ENCODE data around the gene ZBTB25. TPM values are rescaled to one million over a fixed set of nuclear protein-coding genes. Genes with fewer than 3 reads are reported as not detected.
"Not testable (repeated sequence)": the region's sequence is repeated elsewhere in the genome, so short reads cannot be mapped to it uniquely, and the experiment has no call there.

The ZBTB25 gene
- total RNA-seq, 1 donor from 2014 or later, result 2.4 TPM

GRCh38 chr14:64522591-64523355 lies 19.1 kb upstream of the ZBTB25 start:
- TF ChIP-seq, protein P1, sequence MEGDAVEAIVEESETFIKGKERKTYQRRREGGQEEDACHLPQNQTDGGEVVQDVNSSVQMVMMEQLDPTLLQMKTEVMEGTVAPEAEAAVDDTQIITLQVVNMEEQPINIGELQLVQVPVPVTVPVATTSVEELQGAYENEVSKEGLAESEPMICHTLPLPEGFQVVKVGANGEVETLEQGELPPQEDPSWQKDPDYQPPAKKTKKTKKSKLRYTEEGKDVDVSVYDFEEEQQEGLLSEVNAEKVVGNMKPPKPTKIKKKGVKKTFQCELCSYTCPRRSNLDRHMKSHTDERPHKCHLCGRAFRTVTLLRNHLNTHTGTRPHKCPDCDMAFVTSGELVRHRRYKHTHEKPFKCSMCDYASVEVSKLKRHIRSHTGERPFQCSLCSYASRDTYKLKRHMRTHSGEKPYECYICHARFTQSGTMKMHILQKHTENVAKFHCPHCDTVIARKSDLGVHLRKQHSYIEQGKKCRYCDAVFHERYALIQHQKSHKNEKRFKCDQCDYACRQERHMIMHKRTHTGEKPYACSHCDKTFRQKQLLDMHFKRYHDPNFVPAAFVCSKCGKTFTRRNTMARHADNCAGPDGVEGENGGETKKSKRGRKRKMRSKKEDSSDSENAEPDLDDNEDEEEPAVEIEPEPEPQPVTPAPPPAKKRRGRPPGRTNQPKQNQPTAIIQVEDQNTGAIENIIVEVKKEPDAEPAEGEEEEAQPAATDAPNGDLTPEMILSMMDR (conservative IDR thresholded peaks at IDR 0.05; ENCODE audit: low read depth, low read length), result no peak
- no peak overlapping the region for H3K4me3 ChIP-seq (ENCODE audit: low read depth, low read length)
- DNase-seq (ENCODE audit: low read depth), result no peak

- no peak overlapping the region for H3K4me3 ChIP-seq (ENCODE audit: low read depth, low read length)
- no peak for DNase-seq (ENCODE audit: low read depth)
- TF ChIP-seq, protein P1 (conservative IDR thresholded peaks at IDR 0.05; ENCODE audit: low read depth, low read length), result no peak
Measured at GRCh38 chr14:64520699-64521098, 17.1 kb upstream of the ZBTB25 start.

DNA sequence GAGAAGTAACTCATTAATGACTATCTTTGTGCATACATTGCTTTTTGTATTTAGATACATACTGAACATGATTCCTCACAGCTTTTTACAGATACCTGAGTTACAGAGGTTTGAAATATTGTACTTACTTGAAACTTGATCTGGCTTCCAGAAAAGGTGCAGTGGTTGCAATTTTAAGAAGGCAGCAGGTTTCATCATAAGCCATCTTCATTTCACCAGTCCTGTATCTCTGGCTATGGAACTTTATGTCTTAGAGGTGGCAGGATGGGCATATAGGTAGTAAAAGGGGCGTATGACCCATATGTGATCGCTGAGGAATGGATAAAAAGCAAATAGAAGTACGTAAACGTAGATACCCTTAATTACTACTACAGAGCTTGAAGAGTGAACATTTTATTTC lies 14.6 kb upstream of the ZBTB25 start:
- no peak for DNase-seq (ENCODE audit: low read depth)
- TF ChIP-seq, protein P1 (conservative IDR thresholded peaks at IDR 0.05; ENCODE audit: low read depth, low read length), result no peak

GRCh38 chr14:64517667-64518066 lies 14.0 kb upstream of the ZBTB25 start:
- not testable (repeated sequence) for DNase-seq (ENCODE audit: low read depth)

More for the DNA sequence above, 14.6 kb upstream of the ZBTB25 start:
- no peak overlapping the region for H3K4me3 ChIP-seq (ENCODE audit: low read depth, low read length)

GRCh38 chr14:64516969-64517368 lies 13.3 kb upstream of the ZBTB25 start:
- H3K4me3 ChIP-seq (ENCODE audit: low read depth, low read length), result no peak overlapping the region
- TF ChIP-seq, protein P1 (conservative IDR thresholded peaks at IDR 0.05; ENCODE audit: low read depth, low read length), result no peak
- no peak for DNase-seq (ENCODE audit: low read depth)

More at GRCh38 chr14:64517667-64518066, 14.0 kb upstream of the ZBTB25 start:
- H3K4me3 ChIP-seq (ENCODE audit: low read depth, low read length), result not testable (repeated sequence)

DNA sequence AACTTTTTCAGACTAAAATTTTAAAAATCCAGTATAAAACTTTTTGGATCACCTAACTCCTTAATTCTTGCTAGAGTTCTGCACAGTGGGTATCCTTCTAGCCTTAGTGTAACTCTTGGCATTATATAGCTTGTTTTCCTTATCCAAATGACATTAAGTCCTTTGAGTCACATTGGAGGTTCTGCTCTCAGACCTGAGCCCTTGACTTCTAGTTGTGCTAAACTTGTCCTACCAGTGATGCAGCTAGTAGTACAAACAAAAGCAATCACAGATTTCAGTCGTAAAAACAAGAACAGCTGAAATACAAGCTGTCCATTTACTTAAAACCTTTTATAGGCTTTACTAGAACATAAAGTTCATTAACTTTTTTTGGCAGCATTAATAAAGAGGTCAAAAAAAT lies 11.4 kb upstream of the ZBTB25 start:
- no peak overlapping the region for H3K4me3 ChIP-seq (ENCODE audit: low read depth, low read length)
- no peak for DNase-seq (ENCODE audit: low read depth)
- TF ChIP-seq, protein P1 (conservative IDR thresholded peaks at IDR 0.05; ENCODE audit: low read depth, low read length), result no peak

GRCh38 chr14:64513271-64513670 lies 9.6 kb upstream of the ZBTB25 start:
- DNase-seq (ENCODE audit: low read depth), result no peak
- TF ChIP-seq, protein P1 (conservative IDR thresholded peaks at IDR 0.05; ENCODE audit: low read depth, low read length), result no peak
- H3K4me3 ChIP-seq (ENCODE audit: low read depth, low read length), result no peak overlapping the region

Data from epithelial cell of proximal tubule (primary cell).